NCI-H524 treated with DMSO at 0.1 percent for 48 hours (cell line): ENCODE data around the gene OR6N1.

ENCODE experiments used
- DNase-seq: peaks from one replicate; lab custom pipeline; 2025; lab: John Stamatoyannopoulos, UW

OR6N1 gene

DNA sequence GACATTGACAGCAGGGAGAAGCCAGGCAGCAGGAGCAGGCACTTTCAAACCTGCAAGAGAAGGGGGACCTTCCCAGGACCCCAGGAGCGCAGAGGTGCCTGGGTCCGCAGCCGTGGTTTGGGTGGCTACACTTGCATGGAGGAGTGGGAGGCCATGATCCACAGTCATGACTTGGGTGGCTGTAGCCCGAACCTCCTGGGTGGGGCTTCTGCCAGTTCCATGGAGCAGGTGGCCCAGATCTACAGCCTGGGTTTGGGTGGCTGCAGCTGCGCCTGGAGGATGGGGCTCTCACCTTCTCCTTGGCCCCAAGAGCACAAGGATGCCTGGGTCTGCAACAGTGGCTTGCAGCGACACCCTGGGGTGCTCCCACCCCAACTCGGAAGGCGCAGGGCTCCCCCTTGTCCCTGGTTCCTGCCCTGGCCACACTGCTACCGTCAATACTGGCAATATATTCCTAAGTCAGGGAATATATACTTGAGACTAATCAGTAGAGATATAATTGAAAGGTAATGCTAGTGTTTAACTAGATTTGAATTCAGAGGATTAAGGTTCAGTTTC is 19.8 kb downstream of the OR6N1 start:
- DNase-seq, result no peak

GRCh38 chr1:158735848-158736247 is 36.1 kb downstream of the OR6N1 start:
- DNase-seq, result no peak

GRCh38 chr1:158732524-158732923 is 39.5 kb downstream of the OR6N1 start:
- DNase-seq, result no peak

- DNase-seq, result no peak
Measured at GRCh38 chr1:158731707-158732106, 40.3 kb downstream of the OR6N1 start.

DNA sequence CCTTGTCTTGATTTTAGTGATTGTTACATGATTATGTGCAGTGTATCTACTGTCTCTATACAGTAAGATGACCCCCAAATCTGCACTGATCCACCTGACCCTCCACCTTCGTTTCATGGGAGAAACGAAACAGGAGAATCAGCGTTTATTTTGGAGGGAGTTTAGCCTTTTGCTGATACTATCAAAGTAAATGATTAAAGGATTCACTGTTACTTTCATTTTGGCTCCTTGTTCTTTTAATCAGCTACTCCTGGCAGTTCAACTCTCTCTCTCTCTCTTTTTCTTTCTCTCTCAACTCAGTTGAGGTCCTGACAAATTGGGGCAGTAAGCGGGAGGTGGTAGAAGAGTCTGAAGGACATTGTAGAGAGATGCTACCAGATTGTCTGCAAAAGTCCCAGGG is 41.5 kb downstream of the OR6N1 start:
- DNase-seq, result no peak

- no peak for DNase-seq
Measured at GRCh38 chr1:158728510-158729225, 43.3 kb downstream of the OR6N1 start.

- no peak for DNase-seq
Measured at GRCh38 chr1:158724442-158724841, 47.6 kb downstream of the OR6N1 start.

DNA sequence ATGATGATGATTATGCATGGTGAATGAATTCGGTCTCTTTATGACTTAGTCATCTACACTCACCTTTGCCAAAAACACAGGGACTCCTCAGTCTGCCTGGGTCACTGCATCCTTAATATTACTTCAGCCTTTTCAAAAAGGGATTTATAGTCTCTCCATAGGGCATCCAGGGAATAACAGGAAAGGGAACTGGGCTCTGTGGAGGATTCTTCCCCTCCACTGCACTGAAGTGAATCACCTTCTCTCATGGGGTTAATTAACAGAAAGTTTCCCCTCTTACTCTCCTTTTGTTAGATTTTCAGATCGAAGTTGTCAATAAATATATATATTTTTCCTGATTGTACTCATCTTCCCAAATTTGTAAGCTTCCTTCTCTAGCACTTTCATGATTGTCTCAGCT is 51.4 kb downstream of the OR6N1 start, which contains the start of gene OR6K3:
TSS of gene OR6K3 (minus strand) at position 101 of the 400 bp plus-strand sequence. CDS start 2,605 bp downstream, outside the sequence.
- DNase-seq, result no peak

DNA sequence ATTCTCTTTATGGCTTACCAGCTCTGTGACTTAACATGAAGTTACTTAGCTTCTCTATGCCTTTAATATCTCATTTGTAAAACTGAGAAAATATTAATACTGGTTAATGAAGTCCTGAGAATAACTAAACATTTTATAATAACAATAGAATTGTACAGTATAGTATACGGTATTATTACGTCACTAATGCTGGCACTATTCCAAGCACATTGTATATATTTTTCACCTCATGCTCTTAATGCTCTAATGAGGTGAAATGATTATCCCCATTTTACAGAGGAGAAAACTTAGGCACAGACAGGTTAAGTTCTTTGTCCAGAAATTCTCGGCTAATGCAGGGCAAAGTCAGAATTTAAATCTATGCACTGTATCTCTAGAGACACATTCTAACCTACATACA is 52.3 kb downstream of the OR6N1 start:
- no peak for DNase-seq

DNA sequence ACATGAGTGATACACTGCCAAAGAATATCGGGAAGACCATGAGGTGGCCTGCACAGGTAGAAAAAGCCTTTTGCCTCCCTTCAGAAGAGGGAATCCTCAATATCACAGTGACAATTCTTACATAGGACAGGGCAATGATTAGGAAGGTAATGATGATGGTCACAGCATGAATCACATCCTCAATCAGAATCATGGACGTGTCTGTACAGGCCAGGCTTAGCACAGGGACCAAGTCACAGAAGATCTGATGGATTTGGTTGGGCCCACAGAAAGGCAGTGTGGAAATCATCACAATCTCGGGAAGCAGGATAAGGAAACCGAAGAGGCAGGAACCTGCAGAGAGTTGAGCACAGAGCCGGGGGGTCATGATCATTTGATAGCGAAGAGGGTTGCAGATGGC is 54.7 kb downstream of the OR6N1 start:
- DNase-seq, result no peak

- DNase-seq, result no peak
Measured at GRCh38 chr1:158716335-158716734, 55.7 kb downstream of the OR6N1 start.

DNA sequence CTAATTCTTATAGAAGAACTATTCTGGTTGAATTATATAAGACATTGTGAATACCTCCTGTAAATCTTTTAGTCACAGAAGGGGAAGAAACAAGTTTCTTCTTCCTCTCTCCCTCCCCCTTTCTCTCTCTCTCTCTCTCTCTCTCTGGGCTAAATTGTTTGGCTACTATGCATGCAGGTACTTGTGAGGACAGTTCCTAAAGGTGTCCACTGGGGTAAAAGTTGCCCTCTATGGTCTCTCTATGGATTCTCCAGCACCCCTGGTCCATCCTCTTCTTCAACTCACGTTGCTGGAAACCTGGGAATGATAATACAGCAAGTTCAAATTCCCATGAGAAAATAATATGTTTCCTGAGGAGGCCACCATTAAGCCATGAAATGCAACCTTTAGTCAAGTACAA is 57.2 kb downstream of the OR6N1 start:
- DNase-seq, result no peak
